SU-DHL-6 (cell line): Measurements from ENCODE around the gene OBI1.

ENCODE experiments used
- EZH2phosphoT487 ChIP-seq: fragments of 200-600 bp; sonication (generic), shearing (Covaris generic); conservative IDR thresholded peaks from 2 replicates; pipeline ENCODE4 v1.6.1; 2018; ENCODE audit warnings: mild to moderate bottlenecking, antibody characterized with exemption, low read length, moderate library complexity, mixed read lengths
- TF ChIP-seq, protein P1 (sequence below): fragments of 200-600 bp; sonication (generic); IDR thresholded peaks from one replicate; pipeline ENCODE4 v1.5.1; 2017; ENCODE audit warnings: antibody characterized with exemption, mild to moderate bottlenecking, low read length, moderate library complexity; ENCODE audit not compliant: insufficient read depth, poor library complexity, severe bottlenecking

DNA sequence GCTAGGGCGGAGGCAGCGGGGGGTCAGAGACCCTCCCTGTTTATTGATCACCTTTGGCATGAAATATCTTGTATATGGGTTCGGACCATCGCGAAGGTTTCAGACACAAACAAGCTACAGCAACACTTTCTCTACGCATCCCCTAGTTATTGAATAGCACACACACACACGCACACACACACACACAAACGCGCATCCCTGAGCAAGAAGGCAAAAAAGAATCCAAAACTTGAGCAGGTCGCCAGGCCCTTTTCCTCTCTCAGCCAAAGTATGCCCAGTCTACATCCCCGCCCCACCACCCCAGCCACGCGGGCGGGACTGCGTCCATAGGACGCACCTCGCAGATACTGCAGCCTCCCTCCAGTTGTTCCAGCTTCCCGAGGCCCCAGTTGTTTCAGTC is 71.6 kb downstream of the OBI1 start:
- TF ChIP-seq, protein P1, sequence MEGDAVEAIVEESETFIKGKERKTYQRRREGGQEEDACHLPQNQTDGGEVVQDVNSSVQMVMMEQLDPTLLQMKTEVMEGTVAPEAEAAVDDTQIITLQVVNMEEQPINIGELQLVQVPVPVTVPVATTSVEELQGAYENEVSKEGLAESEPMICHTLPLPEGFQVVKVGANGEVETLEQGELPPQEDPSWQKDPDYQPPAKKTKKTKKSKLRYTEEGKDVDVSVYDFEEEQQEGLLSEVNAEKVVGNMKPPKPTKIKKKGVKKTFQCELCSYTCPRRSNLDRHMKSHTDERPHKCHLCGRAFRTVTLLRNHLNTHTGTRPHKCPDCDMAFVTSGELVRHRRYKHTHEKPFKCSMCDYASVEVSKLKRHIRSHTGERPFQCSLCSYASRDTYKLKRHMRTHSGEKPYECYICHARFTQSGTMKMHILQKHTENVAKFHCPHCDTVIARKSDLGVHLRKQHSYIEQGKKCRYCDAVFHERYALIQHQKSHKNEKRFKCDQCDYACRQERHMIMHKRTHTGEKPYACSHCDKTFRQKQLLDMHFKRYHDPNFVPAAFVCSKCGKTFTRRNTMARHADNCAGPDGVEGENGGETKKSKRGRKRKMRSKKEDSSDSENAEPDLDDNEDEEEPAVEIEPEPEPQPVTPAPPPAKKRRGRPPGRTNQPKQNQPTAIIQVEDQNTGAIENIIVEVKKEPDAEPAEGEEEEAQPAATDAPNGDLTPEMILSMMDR: no peak
- TF ChIP-seq EZH2phosphoT487: no peak
